K562 (cell line): Measurements from ENCODE around the gene ARHGEF17. TPM values are rescaled to one million over a fixed set of nuclear protein-coding genes. Genes with fewer than 3 reads are reported as not detected.

Experiments
- ATAC-seq: fragments of 200-7000 bp; cut with Tn5 transposase; 3 replicates; pipeline ENCODE4 v1.9.1; 2020; ENCODE audit warnings: moderate library complexity
- BruUV-seq: library from RNA; stranded (reverse); fragments of 400-500 nt; replicated peaks from 2 replicates; lab custom pipeline; 2021; lab: Mats Ljungman, UMichigan
- CTCF ChIA-PET: fragments of 300-600 bp; formaldehyde crosslinking; extraction: SDS; loops from one replicate; lab custom pipeline; 2021; ENCODE audit warnings: low intra/inter-chr PET ratio; lab: Yijun Ruan, JAX
- POLR2A ChIA-PET: fragments of 300-600, 350-650 bp; sonication (Branson Sonifier 250); formaldehyde crosslinking; extraction: SDS; loops from one replicate; lab custom pipeline; 2021; ENCODE audit warnings: antibody characterized with exemption, inconsistent platforms; lab: Yijun Ruan, JAX
- DNase-seq, 4 experiments: peaks; one replicate each; pipeline versions ENCODE4 v3.0.0 to v3.0.0-alpha.2; 2011 to 2018; ENCODE audit warnings: low spot score in 3 of 4, mixed read lengths in 3 of 4; ENCODE audit errors: extremely low read depth in 1 of 4
- FAIRE-seq: peaks from 2 replicates; lab custom pipeline; 2011; peaks lifted over from hg19 to GRCh38; lab: Jason Lieb, UNC
- H2AFZ ChIP-seq: 2 replicates; pipeline ENCODE4 v1.6.0; 2011; ENCODE audit warnings: low read depth, low read length, control low read depth, inconsistent platforms
- H3K27ac ChIP-seq: fragments of 200-600 bp; 3 replicates; pipeline ENCODE4 v1.8.0; 2011; ENCODE audit warnings: low read depth, mild to moderate bottlenecking, control low read depth, inconsistent platforms, low read length, moderate library complexity, mixed read lengths; ENCODE audit errors: extremely low read depth
- H3K27me3 ChIP-seq, 2 experiments: fragments of 300-600 bp in 1 of 2; 2 replicates in 1 of 2; 3 replicates in 1 of 2; pipeline versions ENCODE4 v1.6.0 to v1.8.0; 2011; ENCODE audit warnings: inconsistent platforms in 2 of 2, low read length in 2 of 2, mild to moderate bottlenecking in 1 of 2, mixed read lengths in 1 of 2, moderate library complexity in 1 of 2; ENCODE audit not compliant: control insufficient read depth in 2 of 2, insufficient read depth in 2 of 2
- H3K36me3 ChIP-seq: fragments of 300-600 bp; 3 replicates; pipeline ENCODE4 v1.8.0; 2011; ENCODE audit warnings: mild to moderate bottlenecking, low read length, inconsistent platforms; ENCODE audit not compliant: control insufficient read depth, insufficient read depth
- H3K4me1 ChIP-seq, 2 experiments: fragments of 200-600 bp in 1 of 2; replicated peaks in 1 of 2; 2 replicates in 1 of 2; 3 replicates in 1 of 2; pipeline versions ENCODE4 v1.5.1 to v1.8.0; 2011; ENCODE audit warnings: inconsistent platforms in 2 of 2, low read length in 2 of 2, mild to moderate bottlenecking in 1 of 2, mixed read lengths in 1 of 2, moderate library complexity in 1 of 2; ENCODE audit not compliant: control insufficient read depth in 2 of 2, insufficient read depth in 2 of 2
- H3K4me2 ChIP-seq: 2 replicates; pipeline ENCODE4 v1.6.1; 2011; ENCODE audit warnings: low read length, control low read depth, inconsistent platforms, mixed read lengths; ENCODE audit not compliant: insufficient read depth
- H3K4me3 ChIP-seq: fragments of 200-600 bp; sonication (generic), shearing (Covaris generic); 2 replicates; pipeline ENCODE4 v1.5.1; 2016; ENCODE audit warnings: control low read depth, inconsistent platforms
- H3K79me2 ChIP-seq: fragments of 200-600 bp; 3 replicates; pipeline ENCODE4 v1.8.0; 2011; ENCODE audit warnings: low read length, inconsistent platforms; ENCODE audit not compliant: control insufficient read depth, insufficient read depth
- H3K9ac ChIP-seq, 2 experiments: 2 replicates each; pipeline versions ENCODE4 v1.6.0 to v1.6.1; 2011; ENCODE audit warnings: low read depth in 2 of 2, low read length in 2 of 2, control low read depth in 1 of 2, inconsistent platforms in 1 of 2, mild to moderate bottlenecking in 1 of 2, mixed read lengths in 1 of 2; ENCODE audit not compliant: insufficient read depth in 1 of 2
- H3K9me1 ChIP-seq: one replicate; pipeline ENCODE4 v1.6.0; 2011; ENCODE audit warnings: inconsistent platforms, mild to moderate bottlenecking, low read length, moderate library complexity; ENCODE audit not compliant: control insufficient read depth, insufficient read depth
- H3K9me3 ChIP-seq: replicated peaks from 2 replicates; pipeline ENCODE4 v1.5.1; 2011; ENCODE audit warnings: low read depth, low read length, inconsistent platforms; ENCODE audit not compliant: control insufficient read depth, insufficient read depth
- H4K20me1 ChIP-seq: replicated peaks from 2 replicates; pipeline ENCODE4 v1.6.1; 2011; ENCODE audit warnings: low read length, inconsistent platforms, mixed read lengths; ENCODE audit not compliant: control insufficient read depth, insufficient read depth
- ETS1 ChIP-seq: conservative IDR thresholded peaks from 2 replicates; pipeline ENCODE4 v1.6.1; 2011; ENCODE audit warnings: low read depth, mild to moderate bottlenecking, low read length; ENCODE audit not compliant: control insufficient read depth
- GABPB2 ChIP-seq: fragments of 250-450 bp; sonication (Bioruptor Pico); conservative IDR thresholded peaks from 2 replicates; pipeline ENCODE4 v1.5.1; 2021; ENCODE audit warnings: mild to moderate bottlenecking
- HNRNPL ChIP-seq: fragments of 200-400 bp; formaldehyde crosslinking; IDR thresholded peaks from 2 replicates; pipeline ENCODE4 v1.6.1; 2017; ENCODE audit warnings: low read depth, mild to moderate bottlenecking, low read length
- ILK ChIP-seq: fragments of 450-650 bp; IDR thresholded peaks from 2 replicates; pipeline ENCODE4 v1.6.1; 2016; ENCODE audit warnings: missing genetic modification characterization, low read depth, mild to moderate bottlenecking, missing compliant biosample characterization, moderate library complexity, borderline replicate concordance
- NKRF ChIP-seq: fragments of 450-650 bp; IDR thresholded peaks from 2 replicates; pipeline ENCODE4 v1.6.1; 2016; ENCODE audit warnings: borderline replicate concordance
- TSHZ1 ChIP-seq: fragments of 250-450 bp; sonication (Bioruptor Pico); IDR thresholded peaks from 2 replicates; pipeline ENCODE4 v1.4.0; 2020; ENCODE audit warnings: mild to moderate bottlenecking, moderate library complexity
- ZFP36 ChIP-seq: fragments of 150-350 bp; IDR thresholded peaks from 2 replicates; pipeline ENCODE4 v1.6.1; 2018; ENCODE audit warnings: low read length, low read depth; ENCODE audit not compliant: partially characterized antibody
- ZNF232 ChIP-seq: sonication (generic); formaldehyde crosslinking; IDR thresholded peaks from 2 replicates; pipeline ENCODE4 v1.8.0; 2022; ENCODE audit warnings: mild to moderate bottlenecking, missing genetic modification reagents
- WGBS: fragments of 100-300 bp; shearing (Covaris generic); methylation state at CpG from one replicate; pipeline ENCODE4 v1.1.6; 2016; ENCODE audit warnings: low coverage, mixed read lengths; ENCODE audit not compliant: insufficient coverage; ENCODE audit errors: missing lambda C conversion rate; 5-methylcytosine and 5-hydroxymethylcytosine counted together
- in situ Hi-C: fragments of 300-500 bp; cut with MboI; formaldehyde crosslinking; loops from 4 replicates; pipeline ENCODE4 v1.15.0; 2018; ENCODE audit warnings: inconsistent platforms, mixed read lengths
- intact Hi-C: fragments of 100-400 bp; cut with micrococcal nuclease; formaldehyde crosslinking; loops from 2 replicates; pipeline ENCODE4 v1.14.2; 2022
- polyA plus RNA-seq, 8 experiments: library from polyadenylated mRNA; depleted of rRNA in 4 of 8; stranded (reverse) in 5 of 8; unstranded in 3 of 8; fragments of >200 nt; fragmentation: Nextera tagmentation in 2 of 8; fragmentation: Illumina TruSeq in 1 of 8; extraction: Ambion mirVana in 2 of 8; extraction: Trizol in 1 of 8; gene quantifications; 2 replicates each; pipeline versions ENCODE4 v1.2.1 to v1.2.3, GENCODE V29; 2011 to 2014; ENCODE audit warnings: inconsistent platforms in 1 of 8, missing spikeins in 1 of 8
- total RNA-seq, 7 experiments: library from RNA; depleted of rRNA in 6 of 7; stranded (reverse); fragments of >200 nt in 6 of 7; fragmentation: Illumina TruSeq in 2 of 7; extraction: Trizol in 2 of 7; gene quantifications; 2 replicates each; pipeline versions ENCODE4 v1.2.1 to v1.2.3, GENCODE V29; 2011 to 2021; ENCODE audit warnings: low replicate concordance in 1 of 7

The ARHGEF17 gene
- total and polyA plus RNA-seq, 9 of the 15 experiments (the other 6 are each of a cell fraction or from before 2014, with no cell fraction given), result 0.04 to 0.68 (median 0.10) TPM; not detected in 2

GRCh38 chr11:73291781-73292524 lies 16.1 kb upstream of the ARHGEF17 start:
- Histone ChIP-seq H3K27ac (no peak overlapping the region), H3K9me3 (no peaks in the 10 kb centered on the region), H3K4me2 (no peak overlapping the region), H3K79me2 (no peaks in the 10 kb centered on the region), H3K27me3 (peaks cover 6 to 12% of the 10 kb centered on the region in 2 experiments; a peak in 4 of 5 replicates), H3K4me1 (peaks cover 19 to 26% of the 10 kb centered on the region in 2 experiments; a peak in 4 of 5 replicates), H2AFZ (no peak overlapping the region), H3K9ac (no peak overlapping the region), H3K36me3 (no peaks in the 10 kb centered on the region), H4K20me1 (peaks cover 9% of the 10 kb centered on the region; the same call in 1 of the 2 replicates), H3K4me3 (no peak overlapping the region), H3K9me1 (peaks cover 5% of the 10 kb centered on the region)
- no peak for DNase-seq
- 17% methylated on average over 9 of the region's 12 CpGs for WGBS
- BruUV-seq, result no TSS peak
- in situ Hi-C loops, result loop anchor here (5.0 kb wide), 2 partner anchors 45 to 105 kb away; no protein-coding TSS in a partner anchor
- intact Hi-C loops, result no loop called here
- ChIA-PET CTCF (no interaction called here), POLR2A (interaction anchor here (0.6 to 1.1 kb wide), 3 partner anchors 11 to 20 kb away, joined by 3 read pairs; partner anchors contain the start of gene P2RY6)
- ATAC-seq, result no peak
- FAIRE-seq, result no peak
- TF ChIP-seq NKRF, result no peak
- TF ChIP-seq ZNF232 (CRISPR knock-in tag), result no peak
- TF ChIP-seq HNRNPL, result no peak
- no peak for TF ChIP-seq GABPB2 (CRISPR knock-in tag)
- no peak for TF ChIP-seq TSHZ1 (CRISPR knock-in tag)
- peak; percentile 48 for TF ChIP-seq ZFP36
- TF ChIP-seq ILK (tag), result no peak
- no peak for TF ChIP-seq ETS1
